Measurements from ENCODE around the gene CSNK2B.
A peak's percentile ranks its signal among the peaks of the same experiment; 100 is the strongest.

Gene CSNK2B

DNA sequence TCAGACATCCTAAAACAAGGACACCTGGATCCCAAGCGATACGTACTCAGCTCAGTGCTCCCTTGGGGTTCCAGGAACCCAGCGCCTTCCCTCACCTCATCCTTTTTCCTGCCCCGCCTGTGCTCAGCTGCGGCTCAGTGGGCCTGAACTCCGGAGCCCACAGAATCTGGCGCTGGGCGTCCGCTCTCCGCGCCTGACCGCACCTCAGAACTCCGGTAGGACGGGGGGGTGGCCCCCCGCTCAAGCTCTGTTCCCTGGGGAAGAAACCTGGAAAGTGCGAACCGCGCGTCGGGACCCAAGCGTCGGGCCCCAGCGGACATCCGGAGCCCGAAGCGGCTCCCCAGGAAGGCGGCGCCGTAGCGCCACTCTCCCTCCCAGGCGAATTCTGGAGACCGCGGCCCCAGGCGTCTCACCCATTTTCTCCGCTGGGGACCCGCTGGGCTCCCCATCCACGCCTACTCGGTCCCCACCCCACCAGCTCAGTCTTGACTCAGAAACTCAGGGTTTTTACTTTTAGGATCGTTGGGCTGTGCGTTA lies 15.3 kb downstream of the CSNK2B start:
- CTCF ChIA-PET: interaction anchor here (1.5 kb wide), 1 partner anchor 88 kb away, joined by 6 read pairs; no protein-coding TSS in a partner anchor
- POLR2A ChIA-PET: interaction anchor here (1.0 kb wide), 1 partner anchor 21 kb away, joined by 3 read pairs; the partner anchor contains the start of gene C6orf47
- DNase-seq (ENCODE audit: extremely low spot score): no peak
- no peak for TF ChIP-seq SP1 (IDR thresholded peaks at IDR 0.05)
- no peak for TF ChIP-seq FOXM1 (IDR thresholded peaks at IDR 0.05; ENCODE audit: borderline replicate concordance)
- TF ChIP-seq TARDBP (IDR thresholded peaks at IDR 0.05): no peak
- TF ChIP-seq ZNF384 (IDR thresholded peaks at IDR 0.05): no peak
- no peak for TF ChIP-seq SUZ12 (IDR thresholded peaks at IDR 0.05)
- no peak for TF ChIP-seq NFRKB (IDR thresholded peaks at IDR 0.05)
- TF ChIP-seq, protein P1, sequence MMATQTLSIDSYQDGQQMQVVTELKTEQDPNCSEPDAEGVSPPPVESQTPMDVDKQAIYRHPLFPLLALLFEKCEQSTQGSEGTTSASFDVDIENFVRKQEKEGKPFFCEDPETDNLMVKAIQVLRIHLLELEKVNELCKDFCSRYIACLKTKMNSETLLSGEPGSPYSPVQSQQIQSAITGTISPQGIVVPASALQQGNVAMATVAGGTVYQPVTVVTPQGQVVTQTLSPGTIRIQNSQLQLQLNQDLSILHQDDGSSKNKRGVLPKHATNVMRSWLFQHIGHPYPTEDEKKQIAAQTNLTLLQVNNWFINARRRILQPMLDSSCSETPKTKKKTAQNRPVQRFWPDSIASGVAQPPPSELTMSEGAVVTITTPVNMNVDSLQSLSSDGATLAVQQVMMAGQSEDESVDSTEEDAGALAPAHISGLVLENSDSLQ (IDR thresholded peaks at IDR 0.05): no peak
- TF ChIP-seq ELF4 (IDR thresholded peaks at IDR 0.05): no peak
- TF ChIP-seq HDGF (IDR thresholded peaks at IDR 0.05; ENCODE audit: borderline replicate concordance): no peak
- no peak for TF ChIP-seq BHLHE40 (IDR thresholded peaks at IDR 0.05; ENCODE audit: borderline replicate concordance)
- TF ChIP-seq CTBP1 (IDR thresholded peaks at IDR 0.05; ENCODE audit: borderline replicate concordance): no peak
- TF ChIP-seq ARNT (IDR thresholded peaks at IDR 0.05): no peak
- no peak for TF ChIP-seq FOXA1 (IDR thresholded peaks at IDR 0.05)
- no peak for TF ChIP-seq L3MBTL2 (conservative IDR thresholded peaks at IDR 0.05)
- no peak for TF ChIP-seq FOXK2 (IDR thresholded peaks at IDR 0.05)
- no peak for TF ChIP-seq LEF1 (IDR thresholded peaks at IDR 0.05; ENCODE audit: borderline replicate concordance)

DNA sequence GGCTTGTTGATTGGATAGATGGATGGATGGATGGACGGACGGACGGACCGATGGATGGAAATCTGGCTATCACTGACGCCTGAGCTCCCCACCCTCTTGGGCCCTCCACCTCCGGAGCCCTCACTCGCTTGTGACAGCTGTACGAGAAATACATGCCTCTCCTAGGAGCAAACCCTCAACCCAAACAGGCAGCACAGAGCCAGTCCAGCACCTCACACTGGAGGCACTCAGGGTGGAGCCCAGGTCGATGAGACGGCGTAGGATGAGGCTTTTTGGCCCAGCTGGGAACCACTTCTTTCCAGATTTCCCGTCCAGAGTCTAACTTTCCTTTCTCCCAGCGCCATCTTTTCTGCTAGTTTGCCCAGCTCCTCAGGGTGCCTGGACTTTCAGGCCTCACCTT lies 17.7 kb downstream of the CSNK2B start:
- CTCF ChIA-PET: interaction anchor here (0.8 kb wide), 1 partner anchor 54 kb away, joined by 3 read pairs; no protein-coding TSS in a partner anchor
- TF ChIP-seq ELF4 (IDR thresholded peaks at IDR 0.05) (no peak), BHLHE40 (IDR thresholded peaks at IDR 0.05; ENCODE audit: borderline replicate concordance) (no peak), CTBP1 (IDR thresholded peaks at IDR 0.05; ENCODE audit: borderline replicate concordance) (no peak), ARNT (IDR thresholded peaks at IDR 0.05) (no peak), NFRKB (IDR thresholded peaks at IDR 0.05) (no peak), SUZ12 (IDR thresholded peaks at IDR 0.05) (no peak), LEF1 (IDR thresholded peaks at IDR 0.05; ENCODE audit: borderline replicate concordance) (no peak), FOXA1 (IDR thresholded peaks at IDR 0.05) (no peak), FOXM1 (IDR thresholded peaks at IDR 0.05; ENCODE audit: borderline replicate concordance) (no peak), ZNF384 (IDR thresholded peaks at IDR 0.05) (no peak), FOXK2 (IDR thresholded peaks at IDR 0.05) (no peak), HDGF (IDR thresholded peaks at IDR 0.05; ENCODE audit: borderline replicate concordance) (no peak)
- TF ChIP-seq, protein P1 (IDR thresholded peaks at IDR 0.05): no peak
- no peak for DNase-seq (ENCODE audit: extremely low spot score)
- POLR2A ChIA-PET: interaction anchor here (0.9 to 2.2 kb wide), 8 partner anchors 8 to 147 kb away, joined by 3 to 8 read pairs (median 4); partner anchors contain the start of genes ABHD16A, HSPA1A, HSPA1B and HSPA1L

DNA sequence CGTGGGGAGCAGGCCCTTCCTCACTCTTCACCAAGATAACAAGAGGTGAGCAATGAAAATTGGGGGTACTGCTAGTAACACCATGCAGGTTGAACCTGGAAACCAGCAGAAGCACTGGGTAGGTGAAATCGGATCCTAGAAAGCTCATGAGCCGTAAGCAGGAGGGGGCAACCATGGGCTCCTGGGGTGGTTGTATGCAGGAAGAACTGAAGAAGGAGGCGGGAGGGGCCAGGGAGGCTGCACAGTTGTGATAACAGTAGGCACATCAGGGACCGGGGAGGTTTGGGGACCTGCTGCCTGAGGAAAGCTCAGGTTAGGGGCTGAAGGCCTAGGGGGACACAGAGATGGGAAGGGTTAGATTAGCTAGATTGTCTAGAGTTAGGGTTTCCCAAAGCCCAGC lies 20.6 kb downstream of the CSNK2B start:
- CTCF ChIA-PET: interaction anchor here (0.6 kb wide), 1 partner anchor 87 kb away, joined by 3 read pairs; no protein-coding TSS in a partner anchor
- DNase-seq (ENCODE audit: extremely low spot score): no peak
- TF ChIP-seq ARNT (IDR thresholded peaks at IDR 0.05): no peak
- no peak for TF ChIP-seq FOXA1 (IDR thresholded peaks at IDR 0.05)
- TF ChIP-seq FOXK2 (IDR thresholded peaks at IDR 0.05): no peak
- POLR2A ChIA-PET: interaction anchor here (1.9 kb wide), 1 partner anchor 16 kb away, joined by 6 read pairs; the partner anchor contains the start of gene ABHD16A

- no peak for TF ChIP-seq SP1 (IDR thresholded peaks at IDR 0.05)
- no peak for TF ChIP-seq NFRKB (IDR thresholded peaks at IDR 0.05)
- TF ChIP-seq ZNF384 (IDR thresholded peaks at IDR 0.05): no peak
- no peak for TF ChIP-seq ARNT (IDR thresholded peaks at IDR 0.05)
- TF ChIP-seq ELF4 (IDR thresholded peaks at IDR 0.05): no peak
- TF ChIP-seq FOXK2 (IDR thresholded peaks at IDR 0.05): no peak
- no peak for TF ChIP-seq FOXM1 (IDR thresholded peaks at IDR 0.05; ENCODE audit: borderline replicate concordance)
- no peak for TF ChIP-seq FOXA1 (IDR thresholded peaks at IDR 0.05)
- ChIA-PET CTCF (interaction anchor here (0.5 kb wide), 1 partner anchor 144 kb away, joined by 3 read pairs; no protein-coding TSS in a partner anchor), POLR2A (interaction anchor here (1.9 kb wide), 1 partner anchor 16 kb away, joined by 6 read pairs; the partner anchor contains the start of gene ABHD16A)
- no peak for DNase-seq (ENCODE audit: extremely low spot score)
Measured at GRCh38 chr6:31687321-31687720, 21.4 kb downstream of the CSNK2B start.

- TF ChIP-seq LEF1 (IDR thresholded peaks at IDR 0.05; ENCODE audit: borderline replicate concordance): no peak
- TF ChIP-seq BHLHE40 (IDR thresholded peaks at IDR 0.05; ENCODE audit: borderline replicate concordance): no peak
- no peak for TF ChIP-seq SUZ12 (IDR thresholded peaks at IDR 0.05)
- ChIA-PET CTCF (no interaction called here), POLR2A (interaction anchor here (1.7 to 1.9 kb wide), 2 partner anchors 15 to 52 kb away, joined by 6 to 7 read pairs; partner anchors contain the start of genes ABHD16A and MSH5)
- no peak for DNase-seq (ENCODE audit: extremely low spot score)
Measured at GRCh38 chr6:31687860-31688693, 22.2 kb downstream of the CSNK2B start.

DNA sequence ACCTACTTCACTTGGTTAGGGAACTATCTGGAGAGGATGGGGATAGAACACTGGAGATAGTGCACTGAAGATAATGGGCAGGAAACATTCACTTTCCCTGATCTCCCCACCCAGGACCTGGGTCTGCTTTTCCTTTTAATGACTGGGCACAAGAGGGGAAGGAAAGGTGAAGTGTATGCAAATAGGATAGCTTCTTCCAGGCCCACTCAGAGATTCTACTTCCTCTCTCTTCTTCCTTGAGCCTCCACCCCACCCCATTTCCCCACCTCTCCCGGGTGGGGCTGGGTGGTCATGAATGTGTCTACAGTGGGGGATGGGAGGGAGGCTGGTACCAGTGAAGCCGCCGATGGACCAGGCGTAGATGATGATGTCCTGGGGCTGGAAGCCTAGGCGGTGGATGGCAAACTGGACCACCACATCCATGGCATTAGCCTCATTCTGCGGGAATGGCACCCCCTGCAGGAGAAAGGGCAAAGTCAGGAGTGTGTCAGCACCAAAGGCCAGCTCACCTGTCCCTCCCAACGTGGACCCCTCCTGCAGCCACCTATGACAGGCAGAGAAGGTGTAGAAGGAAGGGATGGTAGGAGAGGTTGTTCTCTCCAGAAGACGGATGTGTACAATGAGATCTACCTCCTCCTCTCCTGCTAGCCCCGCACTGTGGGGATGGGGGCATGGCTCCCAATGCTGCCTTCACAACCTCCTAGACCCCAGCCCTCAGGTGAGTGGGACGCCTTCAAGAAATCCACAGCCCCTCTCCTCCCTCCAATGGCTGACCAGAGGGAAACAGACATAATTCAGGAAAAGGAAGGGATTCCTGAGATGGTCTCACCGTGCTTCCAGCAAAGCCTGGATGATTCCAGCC lies 23.6 kb downstream of the CSNK2B start:
- TF ChIP-seq FOXM1 (IDR thresholded peaks at IDR 0.05; ENCODE audit: borderline replicate concordance) (no peak), CTBP1 (IDR thresholded peaks at IDR 0.05; ENCODE audit: borderline replicate concordance) (no peak), ZNF384 (IDR thresholded peaks at IDR 0.05) (no peak), TARDBP (IDR thresholded peaks at IDR 0.05) (no peak)
- ChIA-PET POLR2A (interaction anchor here (0.9 to 6.3 kb wide), 4 partner anchors 13 to 138 kb away, joined by 3 to 30 read pairs (median 6); partner anchors contain the start of genes ABHD16A, C6orf47, HSPA1B and MSH5), CTCF (interaction anchor here (0.6 kb wide), 1 partner anchor 11 kb away, joined by 3 read pairs; no protein-coding TSS in a partner anchor)
- DNase-seq (ENCODE audit: extremely low spot score): peak; percentile 42
